ENCODE measurements around the gene SLC31A2.

SLC31A2 gene

GRCh38 chr9:113164536-113165300 lies 13.9 kb downstream of the SLC31A2 start:
- no peak for TF ChIP-seq ZFX (IDR thresholded peaks at IDR 0.05; ENCODE audit: borderline replicate concordance)
- no peak for TF ChIP-seq CTCF (IDR thresholded peaks at IDR 0.05)

GRCh38 chr9:113166039-113166438 lies 15.2 kb downstream of the SLC31A2 start:
- no peak overlapping the region for H3K27ac ChIP-seq
- no peak for TF ChIP-seq CTCF (IDR thresholded peaks at IDR 0.05)

More at GRCh38 chr9:113164536-113165300, 13.9 kb downstream of the SLC31A2 start:
- no peak overlapping the region for H3K27ac ChIP-seq

GRCh38 chr9:113168809-113169208 lies 18.0 kb downstream of the SLC31A2 start:
- no peak overlapping the region for H3K27ac ChIP-seq
- no peak for TF ChIP-seq CTCF (IDR thresholded peaks at IDR 0.05)

- TF ChIP-seq ZFX (IDR thresholded peaks at IDR 0.05; ENCODE audit: borderline replicate concordance), result no peak
- no peak for TF ChIP-seq CTCF (IDR thresholded peaks at IDR 0.05)
- no peak overlapping the region for H3K27ac ChIP-seq
Measured at GRCh38 chr9:113173341-113173740, 22.5 kb downstream of the SLC31A2 start.

- H3K27ac ChIP-seq, result no peak overlapping the region
- TF ChIP-seq CTCF (IDR thresholded peaks at IDR 0.05) (no peak), ZFX (IDR thresholded peaks at IDR 0.05; ENCODE audit: borderline replicate concordance) (no peak)
Measured at GRCh38 chr9:113176803-113177202, 26.0 kb downstream of the SLC31A2 start.

GRCh38 chr9:113177251-113177650 lies 26.4 kb downstream of the SLC31A2 start:
- H3K27ac ChIP-seq, result no peak overlapping the region
- TF ChIP-seq ZFX (IDR thresholded peaks at IDR 0.05; ENCODE audit: borderline replicate concordance) (no peak), CTCF (IDR thresholded peaks at IDR 0.05) (no peak)

GRCh38 chr9:113178087-113178486 lies 27.3 kb downstream of the SLC31A2 start:
- no peak for TF ChIP-seq ZFX (IDR thresholded peaks at IDR 0.05; ENCODE audit: borderline replicate concordance)
- no peak for TF ChIP-seq CTCF (IDR thresholded peaks at IDR 0.05)
- H3K27ac ChIP-seq, result no peak overlapping the region

Data from 22Rv1 (cell line).